ENCODE data around the gene TMEM176A. TPM values are rescaled to one million over a fixed set of nuclear protein-coding genes. Genes with fewer than 3 reads are reported as not detected.

TMEM176A gene
- total RNA-seq, 1 donor from 2014 or later, result 57.4 TPM

DNA sequence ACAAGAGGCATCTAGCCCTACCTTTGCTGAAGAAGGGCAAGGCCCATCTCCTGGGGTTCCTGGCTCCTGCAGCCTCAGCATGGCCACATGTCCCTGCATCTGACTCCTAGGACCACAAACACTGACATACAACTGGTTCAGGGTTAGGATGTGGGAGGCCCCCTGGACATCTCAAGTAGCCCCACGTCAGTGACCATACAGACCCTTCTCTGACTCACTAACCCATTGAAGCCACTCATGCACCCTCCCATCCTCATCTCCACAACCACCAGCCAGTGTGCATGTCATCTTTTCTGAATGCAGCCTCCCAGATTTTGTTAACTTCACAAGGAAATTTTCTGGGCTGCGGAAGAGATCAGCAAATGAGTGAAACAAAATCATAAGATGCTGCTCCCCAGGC, 18.6 kb upstream of the TMEM176A start:
- intact Hi-C loops (cut with DNase I), result no loop called here
- Histone ChIP-seq H3K9me3 (no peaks in the 10 kb centered on the region), H3K4me1 (peaks cover 53% of the 10 kb centered on the region), H3K36me3 (no peaks in the 10 kb centered on the region), H3K27ac (no peak overlapping the region), H3K27me3 (ENCODE audit: low read depth) (no peaks in the 10 kb centered on the region), H3K4me3 (no peak overlapping the region)
- ATAC-seq, result no peak
- TF ChIP-seq, protein P1, sequence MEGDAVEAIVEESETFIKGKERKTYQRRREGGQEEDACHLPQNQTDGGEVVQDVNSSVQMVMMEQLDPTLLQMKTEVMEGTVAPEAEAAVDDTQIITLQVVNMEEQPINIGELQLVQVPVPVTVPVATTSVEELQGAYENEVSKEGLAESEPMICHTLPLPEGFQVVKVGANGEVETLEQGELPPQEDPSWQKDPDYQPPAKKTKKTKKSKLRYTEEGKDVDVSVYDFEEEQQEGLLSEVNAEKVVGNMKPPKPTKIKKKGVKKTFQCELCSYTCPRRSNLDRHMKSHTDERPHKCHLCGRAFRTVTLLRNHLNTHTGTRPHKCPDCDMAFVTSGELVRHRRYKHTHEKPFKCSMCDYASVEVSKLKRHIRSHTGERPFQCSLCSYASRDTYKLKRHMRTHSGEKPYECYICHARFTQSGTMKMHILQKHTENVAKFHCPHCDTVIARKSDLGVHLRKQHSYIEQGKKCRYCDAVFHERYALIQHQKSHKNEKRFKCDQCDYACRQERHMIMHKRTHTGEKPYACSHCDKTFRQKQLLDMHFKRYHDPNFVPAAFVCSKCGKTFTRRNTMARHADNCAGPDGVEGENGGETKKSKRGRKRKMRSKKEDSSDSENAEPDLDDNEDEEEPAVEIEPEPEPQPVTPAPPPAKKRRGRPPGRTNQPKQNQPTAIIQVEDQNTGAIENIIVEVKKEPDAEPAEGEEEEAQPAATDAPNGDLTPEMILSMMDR (IDR thresholded peaks at IDR 0.05), result no peak
- no peak for DNase-seq

DNA sequence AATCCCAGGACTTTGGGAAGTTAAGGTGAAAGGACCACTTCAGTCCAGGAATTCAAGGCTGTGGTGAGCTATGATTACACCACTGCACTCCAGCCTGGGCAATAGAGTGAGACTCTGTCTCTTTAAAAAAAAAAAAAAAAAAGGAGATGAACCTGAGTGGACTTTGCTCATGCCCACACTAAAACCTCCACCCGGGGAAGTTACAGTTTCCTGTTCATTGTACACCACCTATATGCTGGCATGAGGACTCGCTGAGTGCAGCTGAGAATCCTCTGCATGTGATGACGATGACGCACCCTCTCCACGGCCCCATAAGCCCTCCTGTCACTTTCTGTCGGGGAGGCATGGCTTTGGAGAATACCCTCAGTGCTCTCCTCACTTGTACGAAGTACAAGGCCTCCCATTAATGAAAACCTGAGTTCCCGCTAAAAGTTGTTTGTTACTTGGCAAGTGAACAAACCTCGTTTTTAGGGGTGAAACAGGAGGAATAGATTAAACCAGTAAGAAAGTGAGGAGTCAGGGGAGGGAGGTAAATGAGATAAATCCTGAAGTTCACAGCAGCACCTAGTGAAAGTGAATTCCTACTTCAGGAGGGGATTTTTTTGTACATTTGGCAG, 16.3 kb upstream of the TMEM176A start:
- Histone ChIP-seq H3K27me3 (ENCODE audit: low read depth) (no peaks in the 10 kb centered on the region), H3K4me1 (peaks cover 74% of the 10 kb centered on the region), H3K4me3 (no peak overlapping the region), H3K9me3 (no peaks in the 10 kb centered on the region), H3K27ac (no peak overlapping the region), H3K36me3 (no peaks in the 10 kb centered on the region)
- DNase-seq (no peak), ATAC-seq (no peak)
- TF ChIP-seq, protein P1 (IDR thresholded peaks at IDR 0.05), result no peak
- intact Hi-C loops (cut with DNase I), result no loop called here

DNA sequence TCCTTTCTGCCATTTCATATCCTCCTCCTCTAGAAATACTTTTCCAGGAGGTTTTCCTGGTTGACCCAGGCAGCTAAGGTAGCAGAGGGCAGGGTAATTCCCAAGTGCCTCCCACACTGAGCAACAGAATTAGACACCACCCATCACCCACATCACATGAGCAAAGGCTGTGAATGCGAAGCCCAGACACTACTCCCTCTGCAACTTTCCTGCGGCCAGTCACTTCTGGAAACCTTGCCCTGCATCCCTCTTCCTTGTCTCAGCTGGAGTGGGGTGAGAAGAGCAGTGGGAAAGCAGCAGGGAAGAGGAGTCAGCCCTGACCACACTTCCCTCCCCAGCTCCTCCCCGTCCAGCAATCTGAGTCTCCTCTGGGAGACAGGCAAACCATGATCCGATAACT, 15.6 kb upstream of the TMEM176A start:
- Histone ChIP-seq H3K27me3 (ENCODE audit: low read depth) (no peaks in the 10 kb centered on the region), H3K4me1 (peaks cover 76% of the 10 kb centered on the region), H3K27ac (peak overlapping the region; percentile 38), H3K4me3 (no peak overlapping the region), H3K36me3 (no peaks in the 10 kb centered on the region), H3K9me3 (no peaks in the 10 kb centered on the region)
- DNase-seq, result no peak
- ATAC-seq, result peak in 1 of 2 donors; percentile 20
- intact Hi-C loops (cut with DNase I), result no loop called here
- TF ChIP-seq, protein P1 (IDR thresholded peaks at IDR 0.05), result no peak

DNA sequence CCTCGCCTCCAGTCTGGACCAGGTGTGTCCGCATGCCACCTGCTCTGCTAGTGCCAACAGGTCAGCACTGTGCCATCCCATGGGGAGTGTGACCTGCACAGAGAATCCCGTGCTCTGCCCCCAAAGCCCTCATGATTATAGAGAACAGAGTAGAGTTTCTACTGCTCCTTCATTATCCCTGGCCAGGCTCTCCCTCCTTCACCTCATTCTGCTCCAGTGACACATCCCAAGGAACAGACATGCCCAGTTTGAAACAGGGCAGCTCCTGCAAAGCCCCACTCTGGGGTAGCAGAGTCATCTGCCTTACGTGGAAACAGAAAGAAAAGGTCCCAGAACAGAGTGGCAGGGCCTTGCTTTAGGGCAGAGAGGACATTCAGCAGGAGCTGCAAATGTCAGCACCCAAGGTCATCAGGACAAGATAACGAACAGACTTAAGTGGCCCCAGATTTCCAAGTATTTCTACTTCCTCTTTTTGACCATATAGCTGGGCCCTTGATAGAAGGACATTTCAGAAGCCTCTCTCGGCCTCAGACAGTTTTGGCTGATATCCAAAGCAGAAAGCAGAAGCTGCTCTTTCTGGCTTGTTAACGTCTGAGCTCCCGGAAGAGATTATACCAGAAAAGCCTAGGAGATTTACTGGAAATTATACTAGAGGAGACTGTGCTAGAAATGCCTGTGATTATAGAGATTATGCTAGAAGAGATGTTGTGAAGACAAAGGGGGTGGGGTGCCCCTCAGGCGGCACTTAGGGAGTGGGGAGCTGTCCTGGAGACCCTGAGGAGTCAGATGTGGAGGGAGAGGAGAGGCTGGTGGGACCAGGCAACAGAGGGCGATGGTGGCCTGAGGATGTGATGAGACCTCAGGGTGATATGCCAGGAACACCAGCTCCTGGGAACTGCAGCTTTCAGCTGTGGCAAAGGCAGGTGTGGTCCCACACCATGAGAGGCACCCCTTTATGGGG, 13.0 kb upstream of the TMEM176A start:
- DNase-seq, result no peak
- H3K27me3 ChIP-seq (ENCODE audit: low read depth), result no peaks in the 10 kb centered on the region
- TF ChIP-seq, protein P1 (IDR thresholded peaks at IDR 0.05), result no peak
- H3K36me3 ChIP-seq, result peaks cover 7% of the 10 kb centered on the region
- intact Hi-C loops (cut with DNase I), result no loop called here
- no peaks in the 10 kb centered on the region for H3K9me3 ChIP-seq
- H3K4me1 ChIP-seq, result peaks cover 57% of the 10 kb centered on the region
- peak; percentile 52 to 66 for ATAC-seq
- H3K27ac ChIP-seq, result peak overlapping the region; percentile 57
- no peak overlapping the region for H3K4me3 ChIP-seq

DNA sequence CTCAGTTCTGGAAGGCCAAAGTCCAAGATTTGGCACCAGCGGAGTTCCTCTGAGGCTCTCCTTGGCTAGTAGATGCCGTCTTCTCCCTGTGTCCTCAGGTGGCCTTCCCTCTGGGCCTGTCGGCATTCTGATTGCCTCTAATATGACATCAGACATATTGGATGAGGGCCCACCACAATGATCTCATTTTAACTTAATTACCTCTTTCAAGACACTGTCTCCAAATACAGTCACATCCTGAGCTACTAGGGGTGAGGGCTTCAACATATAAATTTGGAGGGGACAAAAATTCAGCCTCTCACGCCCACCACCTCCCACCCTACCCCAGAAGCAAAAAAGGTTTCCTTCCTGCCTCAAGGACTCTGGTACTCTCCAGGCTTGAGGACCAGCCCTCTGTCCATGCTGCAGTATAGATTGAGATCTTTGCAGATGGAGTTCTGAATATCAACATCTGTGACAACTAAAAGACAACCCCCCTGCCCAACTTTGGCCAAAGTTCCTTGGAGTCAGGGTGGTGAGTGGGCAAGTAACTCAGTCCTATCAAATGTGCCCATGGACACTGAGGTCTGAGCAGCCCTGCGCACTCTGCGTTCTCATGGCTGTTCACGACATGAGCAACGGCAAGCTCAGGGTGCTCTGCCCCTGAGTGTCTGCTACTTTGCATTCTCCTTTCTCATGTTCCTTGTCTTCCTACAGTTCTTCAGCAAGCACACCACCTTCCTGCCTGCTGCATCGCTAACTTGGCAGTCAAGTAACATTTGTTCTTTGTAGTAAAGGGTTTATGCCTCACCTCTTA, 11.9 kb upstream of the TMEM176A start:
- TF ChIP-seq, protein P1 (IDR thresholded peaks at IDR 0.05), result no peak
- H3K27ac ChIP-seq, result peak overlapping the region; percentile 57
- no peaks in the 10 kb centered on the region for H3K27me3 ChIP-seq (ENCODE audit: low read depth)
- intact Hi-C loops (cut with DNase I), result no loop called here
- no peak overlapping the region for H3K4me3 ChIP-seq
- peaks cover 54% of the 10 kb centered on the region for H3K4me1 ChIP-seq
- ATAC-seq, result peak; percentile 14 to 42
- peaks cover 15% of the 10 kb centered on the region for H3K36me3 ChIP-seq
- H3K9me3 ChIP-seq, result no peaks in the 10 kb centered on the region
- DNase-seq, result no peak

Measured in lower lobe of right lung (tissue), 2 donors.